GM12873 (cell line): ENCODE measurements around the gene GOLPH3.

Experiments
- TF ChIP-seq, protein P1 (sequence below): IDR thresholded peaks from 2 replicates; pipeline ENCODE4 v1.5.1; 2012; ENCODE audit warnings: low read depth, mild to moderate bottlenecking, moderate library complexity, low read length, control low read depth; ENCODE audit not compliant: insufficient read depth; ENCODE audit errors: missing control alignments

Gene GOLPH3

GRCh38 chr5:32155211-32155610, 18.9 kb downstream of the GOLPH3 start:
- TF ChIP-seq, protein P1, sequence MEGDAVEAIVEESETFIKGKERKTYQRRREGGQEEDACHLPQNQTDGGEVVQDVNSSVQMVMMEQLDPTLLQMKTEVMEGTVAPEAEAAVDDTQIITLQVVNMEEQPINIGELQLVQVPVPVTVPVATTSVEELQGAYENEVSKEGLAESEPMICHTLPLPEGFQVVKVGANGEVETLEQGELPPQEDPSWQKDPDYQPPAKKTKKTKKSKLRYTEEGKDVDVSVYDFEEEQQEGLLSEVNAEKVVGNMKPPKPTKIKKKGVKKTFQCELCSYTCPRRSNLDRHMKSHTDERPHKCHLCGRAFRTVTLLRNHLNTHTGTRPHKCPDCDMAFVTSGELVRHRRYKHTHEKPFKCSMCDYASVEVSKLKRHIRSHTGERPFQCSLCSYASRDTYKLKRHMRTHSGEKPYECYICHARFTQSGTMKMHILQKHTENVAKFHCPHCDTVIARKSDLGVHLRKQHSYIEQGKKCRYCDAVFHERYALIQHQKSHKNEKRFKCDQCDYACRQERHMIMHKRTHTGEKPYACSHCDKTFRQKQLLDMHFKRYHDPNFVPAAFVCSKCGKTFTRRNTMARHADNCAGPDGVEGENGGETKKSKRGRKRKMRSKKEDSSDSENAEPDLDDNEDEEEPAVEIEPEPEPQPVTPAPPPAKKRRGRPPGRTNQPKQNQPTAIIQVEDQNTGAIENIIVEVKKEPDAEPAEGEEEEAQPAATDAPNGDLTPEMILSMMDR = no peak

DNA sequence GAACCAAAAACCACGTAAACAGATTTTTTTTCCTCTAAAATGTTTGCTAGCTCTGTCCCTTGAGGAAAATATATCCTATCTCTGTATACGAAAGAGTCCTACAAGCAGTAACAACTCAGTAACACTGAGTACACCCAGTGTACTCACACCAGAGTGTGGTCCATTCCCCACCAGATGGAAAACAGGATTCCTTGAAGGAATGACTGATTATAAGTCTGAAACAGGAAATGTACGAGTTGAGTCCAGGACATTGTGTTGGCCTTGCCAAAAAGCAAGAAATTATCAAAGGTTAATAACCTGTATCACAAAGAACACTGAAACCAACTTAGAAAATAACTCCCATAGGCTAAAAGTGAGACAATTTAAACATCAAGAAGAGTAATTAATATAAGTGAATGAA, 20.4 kb downstream of the GOLPH3 start:
- TF ChIP-seq, protein P1 = no peak

- TF ChIP-seq, protein P1 = no peak
These were observed 22.9 kb downstream of the GOLPH3 start for GRCh38 chr5:32151198-32151597.

- TF ChIP-seq, protein P1 = no peak
These were observed 23.8 kb downstream of the GOLPH3 start for GRCh38 chr5:32150366-32150765.

DNA sequence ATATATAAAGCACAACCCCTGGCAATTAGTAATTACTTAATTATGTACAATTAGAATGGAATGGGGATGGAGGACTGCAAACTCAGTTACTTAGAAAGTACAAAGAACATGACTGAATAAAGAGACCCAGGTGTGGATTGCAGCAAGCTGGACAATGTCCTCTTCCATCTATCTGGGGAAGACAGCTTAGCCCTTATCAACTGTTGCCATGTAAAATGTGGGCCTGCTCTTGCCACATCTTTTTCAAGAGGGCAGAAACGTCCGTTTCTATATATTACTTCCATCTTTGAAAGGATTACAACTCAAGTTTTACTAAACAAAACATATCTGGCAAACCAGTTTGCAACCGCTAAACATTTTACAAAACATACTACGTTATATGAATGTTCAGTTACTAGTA, 26.2 kb downstream of the GOLPH3 start:
- TF ChIP-seq, protein P1 = no peak

GRCh38 chr5:32147236-32147635, 26.9 kb downstream of the GOLPH3 start:
- TF ChIP-seq, protein P1 = no peak

DNA sequence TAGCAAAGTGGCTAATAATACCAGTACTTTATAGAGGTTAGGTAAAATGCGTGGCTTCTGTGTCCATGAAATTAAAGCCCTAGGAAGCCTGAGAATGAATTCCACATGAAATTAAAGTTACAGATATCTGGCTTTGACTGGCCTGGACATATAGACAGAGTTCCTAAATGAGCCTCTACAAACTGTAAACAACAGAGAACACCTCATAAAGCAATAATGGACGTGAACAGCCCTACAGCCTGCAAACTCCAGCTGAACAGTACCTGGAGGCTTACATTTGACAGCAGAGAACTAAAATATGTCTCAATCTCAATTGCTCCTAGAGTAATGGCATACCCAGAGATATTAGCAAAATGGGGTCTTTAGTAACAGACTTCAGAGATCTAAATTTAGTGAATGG, 28.7 kb downstream of the GOLPH3 start:
- TF ChIP-seq, protein P1 = no peak
